DMS 273 treated with DMSO at 0.1 percent for 48 hours (cell line): ENCODE data around the gene CAB39L.

Experiments
- DNase-seq: peaks from one replicate; lab custom pipeline; 2025; lab: John Stamatoyannopoulos, UW

Gene CAB39L

DNA sequence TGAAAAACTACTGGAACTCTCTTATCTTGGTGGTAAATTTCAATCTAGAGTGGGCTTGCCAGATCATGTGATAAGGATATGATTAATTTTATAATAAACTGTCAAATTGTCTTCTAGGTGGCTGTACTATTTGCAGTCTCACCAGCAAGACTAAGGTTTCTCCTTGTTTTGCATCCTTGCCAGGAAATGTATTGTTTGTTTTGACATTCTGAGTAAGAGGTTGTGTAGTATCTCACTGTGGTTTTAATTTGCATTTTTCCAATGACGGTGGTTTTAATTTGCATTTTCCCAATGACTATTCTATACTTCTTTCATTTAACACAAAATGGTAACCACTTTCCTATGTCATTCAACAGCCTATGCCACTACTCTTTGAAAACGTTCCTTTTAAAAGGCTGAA, 2.0 kb downstream of the CAB39L start:
- no peak for DNase-seq

DNA sequence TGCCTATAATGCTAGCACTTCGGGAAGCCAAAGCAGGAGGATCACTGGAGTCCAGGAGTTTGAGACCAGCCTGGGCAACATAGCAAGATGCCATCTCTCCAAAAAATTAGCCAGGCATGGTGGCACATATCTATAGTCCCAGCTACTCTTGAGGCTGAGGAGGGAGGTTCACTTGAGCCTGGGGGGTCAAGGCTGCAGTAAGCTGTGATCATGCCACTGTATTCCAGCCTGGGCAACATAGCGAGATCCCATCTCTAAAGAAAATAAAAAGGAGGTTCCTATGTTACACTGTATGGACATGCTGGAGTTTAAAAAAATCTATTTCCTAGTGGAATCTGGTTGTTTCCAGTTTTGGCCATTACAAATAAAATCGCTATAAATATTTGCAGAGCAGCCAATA, 2.6 kb downstream of the CAB39L start:
- no peak for DNase-seq

DNA sequence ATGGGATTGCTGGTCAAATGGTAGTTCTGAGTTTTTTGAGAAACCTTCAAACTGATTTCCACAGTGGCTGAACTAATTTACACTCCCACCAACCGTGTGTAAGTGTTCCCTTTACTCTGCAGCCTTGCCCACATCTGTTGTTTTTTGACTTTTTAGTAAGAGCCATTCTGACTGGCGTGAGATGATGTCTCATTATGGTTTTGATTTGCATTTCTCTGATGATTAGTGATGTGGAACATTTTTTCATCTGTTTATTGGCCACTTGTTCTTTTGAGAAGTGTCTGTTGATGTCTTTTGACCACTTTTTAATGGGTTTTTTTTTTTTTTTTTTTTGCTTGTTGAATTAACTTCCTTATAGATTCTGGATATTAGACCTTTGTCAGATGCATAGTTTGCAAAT, 4.3 kb downstream of the CAB39L start:
- no peak for DNase-seq

DNA sequence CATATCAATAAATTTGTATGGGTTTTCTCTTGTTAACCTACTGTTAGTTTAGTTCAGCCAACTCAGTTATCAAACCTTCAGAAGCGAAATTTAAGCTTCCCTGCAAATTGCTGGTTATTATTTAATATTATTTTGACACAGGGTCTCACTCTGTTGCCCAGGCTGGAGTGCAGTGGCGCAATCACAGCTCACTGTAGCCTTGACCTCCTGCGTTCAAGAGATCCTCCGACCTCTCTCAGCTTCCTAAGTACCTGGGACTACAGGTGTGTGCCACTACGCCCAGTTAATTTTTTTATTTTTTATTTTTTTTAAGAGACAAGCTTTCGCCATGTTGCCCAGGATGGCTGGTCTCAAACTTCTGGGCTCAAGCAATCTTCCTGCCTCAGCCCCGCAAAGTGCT, 6.2 kb downstream of the CAB39L start:
- no peak for DNase-seq

DNA sequence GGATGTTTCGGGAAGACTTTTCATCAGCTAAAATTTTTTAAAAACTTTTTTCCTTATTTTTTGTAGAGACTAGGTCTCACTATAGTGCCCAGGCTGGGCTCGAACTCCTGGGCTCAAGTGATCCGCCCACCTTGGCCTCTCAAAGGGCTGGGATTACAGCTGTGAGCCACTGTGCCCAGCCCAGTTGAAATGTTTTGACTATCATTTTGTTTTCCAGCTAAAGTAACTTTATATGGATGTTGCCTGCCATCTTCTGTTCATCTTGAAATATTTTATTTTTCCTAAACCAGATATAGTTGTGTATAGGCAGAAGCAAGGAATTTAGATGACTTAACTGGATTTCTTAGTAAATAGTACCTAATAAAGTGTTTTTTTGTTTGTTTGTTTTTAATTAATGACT, 7.0 kb downstream of the CAB39L start:
- no peak for DNase-seq

DNA sequence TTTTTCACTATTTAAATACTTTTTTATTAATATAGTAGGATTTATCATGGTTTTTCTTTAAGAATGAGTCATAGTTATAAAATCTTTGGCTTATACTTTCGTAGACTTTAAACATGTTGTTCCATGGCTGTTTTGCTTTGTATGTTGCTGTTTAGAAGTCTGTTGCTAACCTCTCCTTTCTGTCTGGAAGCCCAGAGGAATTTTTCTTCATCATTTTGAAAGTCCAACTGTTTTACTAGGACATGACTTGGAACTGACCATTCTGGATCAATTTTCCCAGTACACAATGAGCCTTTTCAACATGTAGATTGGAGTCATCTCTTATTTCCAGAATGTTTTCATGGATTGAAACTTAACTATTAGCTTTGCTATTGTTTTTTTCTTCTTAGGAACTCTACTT, 7.9 kb downstream of the CAB39L start:
- no peak for DNase-seq

DNA sequence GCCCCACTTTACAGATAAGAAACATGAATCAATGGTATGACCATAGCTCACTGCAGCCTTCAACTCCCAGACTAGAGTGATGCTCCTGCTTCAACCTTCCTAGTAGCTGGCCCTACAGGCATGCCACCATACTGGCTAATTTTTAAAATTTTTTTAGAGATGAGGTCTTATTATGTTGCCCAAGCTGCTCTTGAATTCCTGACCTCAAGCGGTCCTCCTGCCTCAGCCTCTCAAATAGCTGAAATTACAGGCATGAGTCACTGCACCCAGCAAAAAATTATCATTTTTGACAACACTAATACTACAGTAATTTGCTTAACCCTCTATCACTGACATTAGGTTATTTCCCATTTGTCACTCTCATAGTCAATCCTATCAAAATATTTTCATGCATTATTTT, 14.7 kb downstream of the CAB39L start:
- no peak for DNase-seq

DNA sequence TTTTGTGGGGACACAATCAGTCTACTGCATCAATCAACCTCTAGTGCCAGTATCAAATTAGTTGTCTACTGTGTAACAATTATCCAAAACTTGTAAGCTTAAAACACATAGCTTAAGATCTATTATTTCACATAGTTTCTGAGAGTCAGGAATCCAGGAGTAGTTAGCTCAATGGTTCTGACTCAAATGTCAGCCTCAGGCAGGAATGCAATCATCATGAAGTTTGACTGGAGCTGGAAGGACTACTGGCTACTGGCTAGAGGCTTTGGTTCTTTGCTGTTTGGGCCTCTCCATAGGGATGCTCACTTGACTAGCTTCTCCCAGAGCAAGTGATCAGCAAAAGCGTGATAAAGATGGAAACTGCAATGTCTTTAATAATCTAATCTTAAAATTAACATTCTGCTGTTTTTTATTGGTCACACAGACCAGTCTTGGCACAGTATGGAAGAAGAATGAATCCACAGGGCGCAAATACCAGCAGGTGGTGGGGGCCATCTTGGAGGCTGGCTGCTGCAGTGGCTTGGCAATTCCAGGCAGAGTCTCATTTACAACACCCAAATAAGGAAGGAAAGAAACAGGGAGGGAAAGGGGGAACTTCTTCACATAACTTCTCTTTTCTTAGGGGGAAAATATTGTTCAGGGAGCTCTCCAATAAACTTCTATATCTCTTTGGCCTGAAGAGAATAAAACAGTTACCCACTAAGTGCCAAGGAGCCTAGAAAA, 15.7 kb downstream of the CAB39L start:
- no peak for DNase-seq

DNA sequence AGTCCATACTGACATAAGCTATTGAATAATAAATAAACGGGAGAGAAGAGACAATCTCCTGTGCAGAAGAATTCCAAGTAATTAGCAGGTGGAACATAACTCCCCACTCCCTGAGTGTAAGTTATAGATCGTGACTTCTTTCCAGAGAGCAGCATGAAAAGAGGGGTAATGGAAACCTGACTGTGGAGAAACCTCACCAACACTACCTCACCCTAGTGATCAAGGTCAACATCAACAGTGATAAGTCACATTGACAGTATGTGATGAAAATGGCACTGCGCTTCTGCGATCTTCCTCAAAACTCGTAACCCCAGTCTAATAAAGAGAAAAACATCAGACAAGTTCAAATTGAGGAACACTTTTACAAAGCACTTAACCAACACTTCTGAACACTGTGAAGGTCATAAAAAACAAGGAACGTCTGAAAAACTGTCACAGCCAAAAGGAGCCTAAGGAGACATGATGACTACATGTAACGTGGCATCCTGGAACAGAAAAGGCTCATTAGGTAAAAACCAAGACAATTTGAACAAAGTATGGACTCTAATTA, 19.8 kb downstream of the CAB39L start:
- DNase-seq, result no peak

DNA sequence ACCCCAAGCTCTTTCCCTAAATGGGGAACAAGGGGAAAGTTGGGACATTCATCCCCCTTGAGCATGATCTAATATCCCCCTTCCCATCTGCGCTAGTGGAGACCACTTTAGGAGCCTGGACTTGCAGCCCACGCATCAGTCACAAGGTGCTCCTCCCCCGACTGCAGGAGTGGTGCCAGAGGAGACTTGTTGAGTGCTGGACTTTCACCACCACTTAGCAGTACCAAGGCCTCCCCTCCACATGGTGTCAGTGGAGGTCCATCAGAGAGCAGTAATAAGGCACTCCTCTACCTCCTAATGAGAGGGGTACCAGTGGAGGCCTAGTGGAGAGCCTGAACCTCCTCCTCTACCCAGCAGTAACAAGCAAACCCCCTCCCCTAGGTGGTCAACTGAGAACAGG, 22.5 kb downstream of the CAB39L start:
- DNase-seq, result no peak

DNA sequence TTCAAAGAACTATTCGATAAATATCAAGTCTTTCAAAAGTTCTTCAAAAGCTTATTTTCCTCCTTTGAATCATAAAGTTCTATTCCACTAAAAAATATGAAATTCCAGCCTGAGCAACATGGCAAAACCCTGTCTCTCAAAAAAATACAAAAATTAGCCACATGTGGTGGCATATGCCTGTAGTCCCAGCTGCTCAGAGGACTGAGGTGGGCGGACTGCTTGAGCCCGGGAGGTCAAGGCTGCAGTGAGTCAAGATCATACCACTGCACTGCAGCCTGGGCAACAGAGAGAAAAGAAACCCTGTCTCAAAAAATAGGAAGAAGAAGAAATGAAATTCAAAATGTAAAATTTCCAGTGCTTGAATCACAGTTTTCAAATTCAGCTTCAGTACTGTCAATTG, 24.6 kb downstream of the CAB39L start:
- DNase-seq, result no peak

DNA sequence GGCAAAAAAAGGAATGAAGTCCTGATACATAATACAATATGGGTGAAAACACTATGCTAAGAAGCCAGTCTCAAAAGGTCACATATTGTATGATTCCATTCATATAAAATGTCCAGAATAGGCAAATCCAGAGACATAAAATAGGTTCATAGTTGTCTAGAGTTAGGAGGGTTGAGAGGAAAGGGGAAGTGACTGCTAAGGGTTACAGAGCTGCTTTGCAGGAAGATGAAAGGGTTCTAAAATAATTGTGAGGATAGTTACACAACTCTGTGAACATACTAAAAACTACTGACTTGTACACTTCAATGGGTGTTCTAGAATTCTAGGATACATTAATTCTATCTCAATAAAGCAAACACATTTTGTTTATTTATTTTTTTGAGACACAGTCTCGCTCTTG, 25.7 kb downstream of the CAB39L start:
- no peak for DNase-seq

DNA sequence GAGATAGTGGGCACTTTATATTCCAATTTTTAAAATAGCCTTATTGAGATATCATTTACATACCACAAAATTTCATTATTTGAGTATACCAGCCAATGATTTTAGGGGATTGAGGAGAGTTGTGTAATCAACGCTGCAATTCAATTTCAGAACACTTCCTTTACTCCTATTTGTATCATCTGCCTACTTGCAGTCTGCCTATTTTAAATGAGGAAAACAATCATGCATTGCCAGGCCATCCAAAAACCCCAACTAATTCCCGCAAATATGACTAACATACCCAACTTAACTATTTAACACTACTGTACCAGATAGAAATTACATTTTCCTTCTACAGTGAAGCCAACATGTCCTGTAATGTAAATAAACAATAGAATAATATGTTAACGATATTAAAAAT, 26.7 kb downstream of the CAB39L start:
- DNase-seq, result no peak

DNA sequence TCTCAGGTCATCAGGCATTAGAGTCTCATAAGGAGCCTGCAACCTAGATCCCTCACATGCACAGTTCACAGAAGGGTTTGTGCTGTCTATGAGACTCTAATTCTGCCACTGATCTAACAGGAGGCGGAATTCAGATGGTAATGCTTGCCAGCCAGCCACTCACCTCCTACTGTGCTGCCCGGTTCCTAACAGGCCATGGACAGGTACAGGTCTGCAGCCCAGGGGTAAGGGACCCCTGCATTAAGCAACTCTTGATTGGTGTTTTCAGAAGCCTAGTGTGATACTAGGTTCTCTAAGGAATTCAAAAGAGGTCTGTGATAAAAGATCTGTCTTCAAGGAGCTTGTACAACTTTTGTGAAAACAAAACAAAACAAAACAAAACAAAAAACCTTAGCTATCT, 31.1 kb downstream of the CAB39L start:
- DNase-seq, result no peak

DNA sequence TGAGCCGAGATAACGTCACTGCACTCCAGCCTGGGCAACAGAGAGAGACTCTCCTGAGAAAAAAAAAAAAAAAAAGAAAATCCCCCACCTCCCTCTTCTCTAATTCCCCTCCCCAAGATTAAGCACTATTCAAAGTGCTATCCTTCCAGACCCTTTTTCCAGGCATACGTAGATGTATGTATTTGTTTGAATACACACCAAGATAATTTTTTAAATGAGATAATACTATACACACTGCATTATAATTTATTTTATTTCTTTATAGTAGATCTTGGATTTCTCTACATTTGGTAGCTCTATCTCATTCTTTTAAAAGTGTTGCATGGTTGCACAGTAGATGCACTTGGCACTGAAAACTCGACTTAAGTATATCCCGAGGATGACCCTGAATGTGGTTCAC, 32.5 kb downstream of the CAB39L start:
- DNase-seq, result no peak

DNA sequence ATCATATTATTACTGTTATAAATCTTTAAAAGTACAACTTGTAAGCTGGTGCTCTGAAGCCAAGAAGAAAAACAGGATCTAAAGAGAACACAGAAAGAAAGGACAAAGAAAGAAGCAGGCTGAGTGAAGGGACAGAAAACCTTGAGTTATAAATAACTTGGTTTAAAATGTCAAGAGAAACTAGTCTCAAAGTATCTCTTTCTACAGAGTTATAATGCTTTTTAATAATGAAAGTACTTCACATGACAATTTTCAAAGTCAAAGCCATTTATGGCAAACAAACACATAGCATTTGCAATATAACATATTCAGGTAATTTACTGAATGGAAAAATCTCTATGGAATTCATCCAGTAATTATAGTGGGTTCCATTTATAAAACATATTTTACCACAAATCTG, 33.4 kb downstream of the CAB39L start:
- DNase-seq, result no peak

DNA sequence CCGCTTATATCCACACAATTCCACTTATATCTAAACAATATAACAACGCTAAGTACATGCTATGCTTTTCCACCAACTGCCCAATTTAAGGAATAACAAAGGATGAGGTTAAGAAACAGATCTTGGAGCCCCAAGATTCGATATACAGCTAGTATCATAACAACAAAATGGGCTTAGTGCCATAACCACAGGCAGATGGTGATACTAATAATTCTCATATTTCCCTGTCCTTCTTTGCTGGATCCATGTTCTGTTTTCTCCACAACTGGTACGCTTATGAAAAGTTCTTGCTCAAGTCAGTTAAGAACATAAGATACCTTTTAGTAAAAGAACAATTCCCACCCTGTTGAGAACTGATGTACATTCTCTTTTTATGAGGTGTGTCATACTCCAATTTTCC, 33.9 kb downstream of the CAB39L start:
- DNase-seq, result no peak

DNA sequence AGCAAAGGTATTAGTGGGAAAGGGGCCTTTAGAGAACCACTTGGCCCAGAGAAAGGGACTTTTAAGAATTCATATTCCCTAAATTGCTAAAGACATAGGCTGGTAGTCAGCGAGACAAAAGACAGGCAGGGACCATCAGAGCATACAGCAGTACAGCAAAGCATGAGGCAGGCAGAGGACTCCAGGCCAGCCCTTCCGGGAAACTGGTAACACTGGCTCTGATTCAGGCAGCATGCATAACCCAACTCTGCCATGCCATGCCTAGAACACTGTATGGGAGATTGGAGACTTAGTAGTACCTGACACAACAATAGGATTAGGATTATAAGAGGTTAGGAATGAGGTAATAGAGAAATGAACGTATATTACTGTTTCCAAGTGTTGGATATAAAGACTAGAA, 34.9 kb downstream of the CAB39L start:
- DNase-seq, result no peak

DNA sequence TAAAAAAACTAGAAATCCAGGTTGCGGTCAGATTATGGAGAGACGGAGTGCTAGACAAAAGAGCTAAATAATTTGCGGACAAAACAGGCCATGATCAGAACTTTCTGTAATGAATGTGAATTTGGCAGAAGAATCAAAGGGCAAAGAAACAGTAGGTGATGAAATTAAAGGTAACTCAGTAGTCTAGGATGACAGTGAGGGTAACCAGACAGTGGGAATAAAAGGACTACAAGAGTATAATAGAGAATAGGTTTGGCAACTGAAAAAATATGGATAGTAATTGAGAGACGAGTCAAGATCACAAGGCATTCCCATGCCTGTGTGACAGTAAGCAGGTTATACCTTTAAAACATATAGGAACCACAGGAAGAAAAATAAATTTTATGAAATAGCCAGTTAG, 35.9 kb downstream of the CAB39L start:
- no peak for DNase-seq

DNA sequence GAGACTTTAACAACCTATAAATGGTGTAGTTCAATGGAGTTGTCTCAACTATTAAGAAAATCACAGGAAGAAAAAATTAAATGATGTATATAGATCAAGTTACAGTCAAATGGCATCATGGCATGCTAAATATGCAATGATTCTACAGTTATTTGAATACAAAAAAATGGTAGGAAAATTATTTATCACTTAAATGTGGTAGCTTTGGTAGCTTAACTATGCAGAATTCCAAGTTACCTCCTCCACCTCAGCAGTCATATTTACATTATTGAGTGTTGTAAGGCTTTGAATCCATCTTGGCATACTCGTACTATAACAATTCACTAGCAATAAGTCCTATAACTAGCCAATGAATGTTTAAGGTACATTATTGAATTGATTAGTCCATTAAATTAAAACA, 36.8 kb downstream of the CAB39L start:
- DNase-seq, result no peak

DNA sequence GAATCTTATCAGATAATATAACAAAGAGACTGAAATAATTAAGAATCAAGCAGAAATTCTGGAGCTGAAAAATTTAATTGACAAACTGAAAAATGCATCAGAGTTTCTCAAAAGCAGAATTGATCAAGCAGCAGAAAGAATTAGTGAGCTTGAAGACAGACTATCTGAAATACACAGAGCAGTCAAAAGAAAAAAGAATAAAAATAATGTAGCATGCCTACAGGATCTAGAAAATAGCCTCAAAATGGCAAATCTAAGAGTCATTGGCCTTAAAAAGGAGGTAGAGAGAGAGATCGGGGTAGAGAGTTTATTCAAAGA, 39.2 kb downstream of the CAB39L start:
- no peak for DNase-seq

DNA sequence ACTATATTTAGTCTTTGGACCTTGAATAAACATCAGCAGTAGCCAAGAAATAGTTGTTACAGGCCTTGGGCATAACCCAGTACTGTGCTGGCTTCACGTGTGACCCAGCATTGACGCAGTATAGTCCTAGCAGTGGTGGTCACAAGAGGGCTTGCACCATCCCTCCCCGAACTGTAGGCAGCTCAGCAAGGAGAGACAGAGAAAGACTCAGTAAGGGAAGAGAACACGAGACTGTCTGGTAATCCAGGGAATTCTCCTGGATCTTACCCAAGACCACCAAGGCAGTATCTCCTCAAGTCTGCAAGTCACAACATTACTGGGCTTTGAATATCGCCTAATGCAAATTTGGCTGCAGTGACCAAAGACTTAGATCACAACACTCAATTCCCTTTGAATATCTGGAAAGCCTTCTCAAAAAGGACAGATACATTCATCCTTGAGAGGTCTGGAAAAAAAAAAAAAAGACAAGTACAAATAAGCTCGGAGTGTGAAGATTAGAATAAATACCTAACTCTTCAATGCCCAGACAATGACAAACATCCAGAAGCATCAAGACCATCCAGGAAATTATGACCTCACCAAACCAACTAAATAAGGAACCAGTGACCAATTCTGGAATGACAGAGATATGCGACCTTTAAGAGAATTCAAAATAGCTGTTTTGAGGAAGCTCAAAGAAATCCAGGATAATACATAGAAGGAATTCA, 39.7 kb downstream of the CAB39L start:
- DNase-seq, result no peak

DNA sequence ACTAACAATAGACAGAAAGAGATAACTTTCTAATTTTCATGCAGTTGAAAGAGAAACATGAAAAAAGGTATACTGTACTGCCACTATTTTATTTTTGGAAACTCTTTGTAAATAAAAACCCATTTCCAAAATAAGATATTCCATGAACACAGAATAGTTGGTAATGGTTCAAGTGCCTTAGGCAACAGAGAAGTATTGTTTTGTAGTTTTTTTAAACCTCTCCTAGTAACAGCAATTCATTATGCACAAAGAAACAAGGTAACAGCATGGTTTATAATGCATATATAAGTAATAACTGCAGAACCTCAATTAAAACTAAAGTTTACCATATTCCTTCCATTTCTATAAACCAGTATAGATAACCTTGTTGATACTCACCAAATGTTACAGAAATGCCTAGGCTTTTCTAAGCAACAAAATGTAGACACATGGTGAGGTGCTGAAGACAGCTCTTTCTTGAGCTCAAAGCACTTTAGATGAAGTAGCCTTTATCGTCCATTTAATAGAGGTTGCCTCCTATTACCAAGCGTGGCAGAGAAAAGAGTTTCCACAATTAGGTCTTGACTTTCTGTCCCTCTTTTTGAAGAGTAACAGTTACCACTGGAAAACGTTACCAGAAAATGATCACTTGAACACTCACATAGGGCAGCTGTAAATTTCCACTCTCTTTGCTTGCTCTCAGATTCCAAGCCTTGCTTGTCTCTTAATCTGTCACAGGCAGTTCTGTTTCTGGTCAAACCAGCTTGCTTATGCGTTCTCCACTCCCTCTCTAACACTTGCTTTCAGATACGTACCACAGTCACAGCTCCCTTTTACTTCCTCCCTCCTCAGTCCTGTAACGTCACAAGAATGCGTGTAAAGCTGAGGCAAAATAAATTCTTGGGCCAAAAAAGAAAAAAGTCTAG, 42.9 kb downstream of the CAB39L start:
- DNase-seq, result no peak
